ENCODE measurements around the gene COQ5. TPM values are rescaled to one million over a fixed set of nuclear protein-coding genes. Genes with fewer than 3 reads are reported as not detected.
"Not testable (repeated sequence)": the region's sequence is repeated elsewhere in the genome, so short reads cannot be mapped to it uniquely, and the experiment has no call there.

Gene COQ5
- polyA plus RNA-seq, 3 donors, result 9.3 to 38.9 (median 30.6) TPM

GRCh38 chr12:120488057-120488640 lies 40.8 kb downstream of the COQ5 start:
- Mint-ChIP-seq H3K4me1 (peaks cover 12% of the 10 kb centered on the region), H3K27ac (no peak overlapping the region)
- H3K27me3 ChIP-seq (ENCODE audit: control insufficient read depth in 2 of 2, insufficient read depth in 2 of 2, low read length in 2 of 2), result no peaks in the 10 kb centered on the region

GRCh38 chr12:120487552-120487951 lies 41.4 kb downstream of the COQ5 start:
- H3K9me3 Mint-ChIP-seq; H2AFZ ChIP-seq (ENCODE audit: insufficient read depth, low read depth, low read length, poor library complexity, severe bottlenecking); H3K27me3 ChIP-seq (ENCODE audit: control insufficient read depth in 2 of 2, insufficient read depth in 2 of 2, low read length in 2 of 2); H3K79me2 ChIP-seq (ENCODE audit: insufficient read depth, low read length); H3K4me3 ChIP-seq (replicated peaks in 1 of 3; ENCODE audit: low read depth in 2 of 3, low read length in 3 of 3); H3K27ac ChIP-seq (ENCODE audit: low read depth in 1 of 2, low read length in 2 of 2); intact Hi-C loops (cut with micrococcal nuclease); H3K9ac ChIP-seq (ENCODE audit: insufficient read depth, low read length, poor library complexity, severe bottlenecking); H4K20me1 ChIP-seq (ENCODE audit: insufficient read depth, low read length); H3K4me1 ChIP-seq (ENCODE audit: control insufficient read depth in 1 of 2, insufficient read depth in 2 of 2, low read length in 2 of 2); H3K36me3 Mint-ChIP-seq; H3K9me3 ChIP-seq (replicated peaks in 1 of 2; ENCODE audit: control insufficient read depth in 1 of 2, insufficient read depth in 1 of 2, low read length in 2 of 2); DNase-seq; H3K36me3 ChIP-seq (replicated peaks in 1 of 2; ENCODE audit: control insufficient read depth in 1 of 2, insufficient read depth in 2 of 2, low read length in 2 of 2); H3K27me3 Mint-ChIP-seq (ENCODE audit: low read depth in 3 of 3); H3K27ac Mint-ChIP-seq; H3K4me3 Mint-ChIP-seq; H3K4me2 ChIP-seq (replicated peaks; ENCODE audit: extremely low read depth, low read length, poor library complexity, severe bottlenecking): not testable (repeated sequence)
- peaks cover 13% of the 10 kb centered on the region for H3K4me1 Mint-ChIP-seq
- 95% methylated on average over 4 of the region's 7 CpGs for WGBS (ENCODE audit: insufficient coverage)

More at GRCh38 chr12:120488057-120488640, 40.8 kb downstream of the COQ5 start:
- WGBS (ENCODE audit: insufficient coverage), result 76% methylated on average over 5 of the region's 5 CpGs
- no peak for TF ChIP-seq CTCF (IDR thresholded peaks at IDR 0.05)
- Histone ChIP-seq H3K79me2 (ENCODE audit: insufficient read depth, low read length) (no peaks in the 10 kb centered on the region), H3K4me2 (replicated peaks; ENCODE audit: extremely low read depth, low read length, poor library complexity, severe bottlenecking) (no peak overlapping the region), H4K20me1 (ENCODE audit: insufficient read depth, low read length) (no peaks in the 10 kb centered on the region), H3K4me1 (ENCODE audit: control insufficient read depth in 1 of 2, insufficient read depth in 2 of 2, low read length in 2 of 2) (peaks cover 0 to 2% of the 10 kb centered on the region in 2 donors), H3K9ac (ENCODE audit: insufficient read depth, low read length, poor library complexity, severe bottlenecking) (no peak overlapping the region), H2AFZ (ENCODE audit: insufficient read depth, low read depth, low read length, poor library complexity, severe bottlenecking) (no peak overlapping the region), H3K36me3 (replicated peaks in 1 of 2; ENCODE audit: control insufficient read depth in 1 of 2, insufficient read depth in 2 of 2, low read length in 2 of 2) (no peaks in the 10 kb centered on the region), H3K4me3 (replicated peaks in 1 of 3; ENCODE audit: low read depth in 2 of 3, low read length in 3 of 3) (no peak overlapping the region), H3K27ac (ENCODE audit: low read depth in 1 of 2, low read length in 2 of 2) (no peak overlapping the region), H3K9me3 (replicated peaks in 1 of 2; ENCODE audit: control insufficient read depth in 1 of 2, insufficient read depth in 1 of 2, low read length in 2 of 2) (no peaks in the 10 kb centered on the region)
- intact Hi-C loops (cut with micrococcal nuclease), result no loop called here
- Mint-ChIP-seq H3K9me3 (no peaks in the 10 kb centered on the region), H3K4me3 (no peak overlapping the region), H3K36me3 (no peaks in the 10 kb centered on the region), H3K27me3 (ENCODE audit: low read depth in 3 of 3) (peaks cover 0 to 2% (median 1%) of the 10 kb centered on the region in 3 donors)
- no peak for DNase-seq
